ENCODE measurements around the gene C12orf43. TPM values are rescaled to one million over a fixed set of nuclear protein-coding genes. Genes with fewer than 3 reads are reported as not detected.

Gene C12orf43
- total RNA-seq, 6 experiments from 2014 or later: 16.6 to 20.3 (median 19.3) TPM

DNA sequence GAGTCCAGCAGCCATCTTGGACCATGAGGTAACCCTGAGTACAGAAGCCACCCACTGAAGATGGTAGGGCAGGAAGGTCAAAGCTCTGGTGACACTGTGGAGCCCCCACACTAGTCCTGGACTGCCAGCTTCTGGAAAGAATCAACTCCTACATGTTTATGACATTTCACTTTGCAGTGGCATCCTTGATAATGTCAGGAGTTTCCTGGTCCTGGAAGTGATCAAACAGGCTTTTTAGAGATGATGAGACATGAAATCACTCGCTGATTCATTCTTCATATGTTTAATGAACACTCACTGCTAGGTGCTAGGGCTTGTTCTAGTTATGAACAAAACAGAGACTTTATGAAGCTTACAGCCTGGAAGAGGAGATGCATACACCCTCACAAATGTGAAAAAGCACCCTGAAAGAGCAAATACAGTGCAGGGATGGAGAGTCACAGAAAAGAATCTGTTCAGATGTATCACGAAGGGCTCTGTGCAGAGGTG lies 53.7 kb downstream of the C12orf43 start:
- H3K4me1 Mint-ChIP-seq (ENCODE audit: low read depth): peaks cover 9% of the 10 kb centered on the region
- no peak overlapping the region for H3K4me3 Mint-ChIP-seq
- peaks cover 16% of the 10 kb centered on the region for H3K27me3 Mint-ChIP-seq (ENCODE audit: insufficient read depth)
- H3K9me3 Mint-ChIP-seq: no peaks in the 10 kb centered on the region
- no peak overlapping the region for H3K27ac Mint-ChIP-seq
- no peaks in the 10 kb centered on the region for H3K36me3 Mint-ChIP-seq (ENCODE audit: low read depth)
- TF ChIP-seq, protein P1, sequence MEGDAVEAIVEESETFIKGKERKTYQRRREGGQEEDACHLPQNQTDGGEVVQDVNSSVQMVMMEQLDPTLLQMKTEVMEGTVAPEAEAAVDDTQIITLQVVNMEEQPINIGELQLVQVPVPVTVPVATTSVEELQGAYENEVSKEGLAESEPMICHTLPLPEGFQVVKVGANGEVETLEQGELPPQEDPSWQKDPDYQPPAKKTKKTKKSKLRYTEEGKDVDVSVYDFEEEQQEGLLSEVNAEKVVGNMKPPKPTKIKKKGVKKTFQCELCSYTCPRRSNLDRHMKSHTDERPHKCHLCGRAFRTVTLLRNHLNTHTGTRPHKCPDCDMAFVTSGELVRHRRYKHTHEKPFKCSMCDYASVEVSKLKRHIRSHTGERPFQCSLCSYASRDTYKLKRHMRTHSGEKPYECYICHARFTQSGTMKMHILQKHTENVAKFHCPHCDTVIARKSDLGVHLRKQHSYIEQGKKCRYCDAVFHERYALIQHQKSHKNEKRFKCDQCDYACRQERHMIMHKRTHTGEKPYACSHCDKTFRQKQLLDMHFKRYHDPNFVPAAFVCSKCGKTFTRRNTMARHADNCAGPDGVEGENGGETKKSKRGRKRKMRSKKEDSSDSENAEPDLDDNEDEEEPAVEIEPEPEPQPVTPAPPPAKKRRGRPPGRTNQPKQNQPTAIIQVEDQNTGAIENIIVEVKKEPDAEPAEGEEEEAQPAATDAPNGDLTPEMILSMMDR (IDR thresholded peaks at IDR 0.05): no peak
- DNase-seq: peak; percentile 23

DNA sequence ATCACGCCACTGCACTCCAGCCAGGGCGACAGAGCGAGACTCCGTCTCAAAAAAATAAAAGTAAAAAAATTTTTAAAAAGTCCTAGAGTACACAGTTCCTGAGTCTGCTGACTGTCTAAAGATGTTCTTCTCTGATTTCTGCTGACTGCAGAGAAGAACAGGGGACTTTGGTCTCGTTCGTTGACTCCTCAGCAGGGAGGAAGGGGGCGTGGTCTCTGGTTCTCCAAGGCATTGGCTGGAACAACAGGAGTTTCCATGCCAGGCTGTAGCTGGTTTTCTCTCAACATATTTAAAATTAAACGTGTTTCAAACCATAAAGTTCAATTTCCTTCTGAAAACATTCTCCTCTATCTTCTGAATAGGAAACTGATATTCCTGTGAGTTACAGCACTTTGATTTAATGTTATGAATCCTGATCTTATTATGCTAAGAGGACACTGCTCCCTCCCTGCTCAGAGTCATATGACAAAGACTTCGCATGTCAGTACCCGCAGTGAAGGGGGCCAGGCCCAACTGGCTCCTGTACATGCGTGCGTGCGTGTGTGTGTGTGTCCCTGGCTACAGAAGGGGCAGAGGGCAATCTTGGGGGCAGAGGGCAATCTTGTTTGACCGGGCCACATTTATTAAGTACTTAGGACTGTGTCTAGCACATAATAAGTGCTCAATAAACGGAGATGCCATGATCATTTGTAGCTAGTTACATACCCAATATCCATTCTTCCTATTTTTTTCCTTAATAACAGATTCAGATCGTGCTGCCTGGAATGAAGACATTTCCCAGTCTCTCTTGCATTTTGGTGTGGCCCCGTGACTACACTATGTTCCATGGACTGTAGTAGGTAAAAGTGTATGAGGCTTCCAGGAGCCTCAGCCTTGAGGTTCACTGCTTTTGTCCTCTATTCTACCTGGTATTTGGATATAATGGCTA lies 54.4 kb downstream of the C12orf43 start:
- TF ChIP-seq, protein P1 (IDR thresholded peaks at IDR 0.05): no peak
- no peaks in the 10 kb centered on the region for H3K9me3 Mint-ChIP-seq
- H3K4me3 Mint-ChIP-seq: no peak overlapping the region
- H3K27ac Mint-ChIP-seq: no peak overlapping the region
- peaks cover 17% of the 10 kb centered on the region for H3K27me3 Mint-ChIP-seq (ENCODE audit: insufficient read depth)
- H3K36me3 Mint-ChIP-seq (ENCODE audit: low read depth): no peaks in the 10 kb centered on the region
- H3K4me1 Mint-ChIP-seq (ENCODE audit: low read depth): peaks cover 9% of the 10 kb centered on the region
- DNase-seq: no peak

DNA sequence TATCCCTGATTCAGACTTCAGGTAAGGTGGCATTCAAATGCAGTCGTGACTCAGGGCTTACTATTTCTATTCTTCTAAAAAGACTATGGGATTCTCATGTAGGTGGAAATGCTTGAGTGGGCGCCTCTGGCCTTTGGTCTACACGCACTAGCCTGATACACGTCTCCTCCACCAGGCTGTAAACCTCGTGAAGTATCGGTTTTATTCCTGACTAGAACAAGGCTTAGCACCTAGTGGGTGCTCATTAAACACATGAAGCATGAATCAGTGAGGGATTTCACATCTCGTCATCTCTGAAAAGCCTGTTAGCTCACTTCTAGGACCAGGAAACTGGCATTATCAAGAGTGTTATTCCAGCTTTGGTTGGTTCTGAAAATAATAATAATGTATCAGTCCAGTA lies 55.6 kb downstream of the C12orf43 start:
- TF ChIP-seq, protein P1 (IDR thresholded peaks at IDR 0.05): no peak
- Mint-ChIP-seq H3K9me3 (no peaks in the 10 kb centered on the region), H3K4me1 (ENCODE audit: low read depth) (peaks cover 9% of the 10 kb centered on the region), H3K27me3 (ENCODE audit: insufficient read depth) (peaks cover 17% of the 10 kb centered on the region), H3K27ac (no peak overlapping the region), H3K36me3 (ENCODE audit: low read depth) (no peaks in the 10 kb centered on the region), H3K4me3 (no peak overlapping the region)
- no peak for DNase-seq

DNA sequence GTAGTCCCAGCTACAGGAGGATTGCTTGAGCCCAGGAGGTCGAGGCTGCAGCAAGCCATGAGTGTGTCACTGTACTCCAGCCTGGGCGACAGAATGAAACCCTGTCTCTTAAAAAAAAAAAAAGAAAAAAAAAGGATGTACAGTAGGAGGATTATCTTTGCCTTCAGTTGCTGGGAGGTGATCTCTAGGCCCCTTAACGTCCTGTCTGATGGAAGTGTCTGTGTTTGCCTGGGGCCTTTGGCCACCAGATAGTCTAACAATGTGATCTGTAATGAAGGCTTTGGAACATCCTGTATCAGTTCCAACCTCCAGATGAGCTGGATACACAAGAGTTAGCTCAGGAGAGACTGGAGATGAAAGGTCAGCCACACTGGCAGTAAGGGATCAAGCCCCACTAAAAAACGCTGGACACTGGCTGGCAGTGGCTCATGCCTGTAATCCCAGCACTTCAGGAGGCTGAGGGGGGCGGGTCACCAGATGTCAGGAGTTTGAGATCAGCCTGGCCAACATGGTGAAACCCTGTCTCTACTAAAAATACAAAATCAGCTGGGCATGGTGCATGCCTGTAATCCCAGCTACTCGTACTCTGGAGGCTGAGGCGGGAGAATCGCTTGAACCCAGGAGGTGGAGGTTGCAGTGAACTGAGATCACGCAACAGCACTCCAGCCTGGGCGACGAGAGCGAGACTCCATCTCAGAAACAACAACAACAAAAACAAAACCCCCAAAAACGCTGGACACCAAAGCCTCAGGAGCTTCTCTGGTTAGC lies 57.0 kb downstream of the C12orf43 start:
- peaks cover 14% of the 10 kb centered on the region for H3K27me3 Mint-ChIP-seq (ENCODE audit: insufficient read depth)
- TF ChIP-seq, protein P1 (IDR thresholded peaks at IDR 0.05): no peak
- H3K4me3 Mint-ChIP-seq: no peak overlapping the region
- H3K9me3 Mint-ChIP-seq: no peaks in the 10 kb centered on the region
- no peak overlapping the region for H3K27ac Mint-ChIP-seq
- DNase-seq: no peak
- peaks cover 9% of the 10 kb centered on the region for H3K4me1 Mint-ChIP-seq (ENCODE audit: low read depth)
- H3K36me3 Mint-ChIP-seq (ENCODE audit: low read depth): no peaks in the 10 kb centered on the region

DNA sequence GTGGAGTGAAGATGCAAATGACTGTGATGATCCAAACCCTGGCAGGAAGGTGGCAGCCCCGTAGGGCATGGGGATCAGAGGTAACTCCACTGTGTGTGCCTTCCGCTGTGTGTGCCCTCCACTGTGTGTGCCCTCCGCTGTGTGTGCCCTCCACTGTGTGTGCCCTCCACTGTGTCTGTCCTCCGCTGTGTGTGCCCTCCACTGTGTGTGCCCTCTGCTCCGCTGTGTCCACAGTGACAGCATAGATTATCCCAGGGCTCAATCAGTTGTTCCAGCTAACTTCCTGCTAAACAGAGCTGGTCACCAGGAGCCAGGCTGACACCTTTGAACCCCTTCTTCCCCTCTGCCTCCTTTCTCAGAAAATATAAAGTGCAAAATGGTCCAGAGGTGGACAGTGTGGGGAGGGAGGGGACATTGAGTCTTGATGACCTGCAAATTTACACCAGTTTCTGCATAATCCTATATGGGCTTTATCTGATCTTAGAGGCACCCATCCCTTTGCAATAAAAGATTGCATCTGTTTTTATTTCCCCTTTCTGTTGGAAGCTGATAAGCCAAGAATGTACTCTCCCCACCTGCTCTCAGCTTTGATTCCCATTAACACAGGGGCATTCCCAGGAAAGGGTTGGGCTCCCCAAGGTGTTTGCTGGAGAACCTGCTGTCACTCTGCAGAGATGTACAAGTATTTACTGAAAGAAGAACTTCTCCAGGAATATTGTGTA lies 59.5 kb downstream of the C12orf43 start:
- Mint-ChIP-seq H3K4me3 (no peak overlapping the region), H3K9me3 (no peaks in the 10 kb centered on the region), H3K36me3 (ENCODE audit: low read depth) (no peaks in the 10 kb centered on the region), H3K27me3 (ENCODE audit: insufficient read depth) (peaks cover 14% of the 10 kb centered on the region), H3K4me1 (ENCODE audit: low read depth) (no peaks in the 10 kb centered on the region), H3K27ac (no peak overlapping the region)
- no peak for DNase-seq
- TF ChIP-seq, protein P1 (IDR thresholded peaks at IDR 0.05): no peak
